AG04450 (cell line): ENCODE results near the gene SSR4. TPM values are rescaled to one million over a fixed set of nuclear protein-coding genes. Genes with fewer than 3 reads are reported as not detected.

Experiments used
- CTCF ChIA-PET: fragments of 300-600, 350-600 bp; formaldehyde crosslinking; extraction: SDS; loops from one replicate; lab custom pipeline; 2022; ENCODE audit warnings: antibody characterized with exemption, inconsistent platforms; lab: Charles Lee
- POLR2A ChIA-PET: fragments of 350-600 bp; formaldehyde crosslinking; extraction: SDS; loops from one replicate; lab custom pipeline; 2021; ENCODE audit warnings: antibody characterized with exemption, inconsistent platforms; lab: Yijun Ruan, JAX
- DNase-seq: peaks from one replicate; pipeline ENCODE4 v3.0.0-alpha.2; 2011; ENCODE audit warnings: low read depth, low spot score
- H3K27ac ChIP-seq: one replicate; pipeline ENCODE4 v1.5.1; 2012; ENCODE audit warnings: low read depth, low read length, control low read depth
- H3K27me3 ChIP-seq: one replicate; pipeline ENCODE4 v1.6.0; 2012; ENCODE audit warnings: low read length; ENCODE audit not compliant: control insufficient read depth, insufficient read depth
- H3K4me3 ChIP-seq: 2 replicates; pipeline ENCODE4 v1.5.1; 2011; ENCODE audit warnings: mild to moderate bottlenecking, low read depth, low read length, control low read depth
- H3K9me3 ChIP-seq: 2 replicates; pipeline ENCODE4 v1.5.1; 2012; ENCODE audit warnings: low read length; ENCODE audit not compliant: control insufficient read depth, insufficient read depth
- CTCF ChIP-seq: IDR thresholded peaks from 2 replicates; pipeline ENCODE4 v1.5.1; 2011; ENCODE audit warnings: low read depth, low read length, control low read depth, inconsistent platforms
- polyA plus RNA-seq: library from polyadenylated mRNA; depleted of rRNA; stranded (reverse); fragments of >200 nt; gene quantifications from 2 replicates; pipeline ENCODE4 v1.2.3, GENCODE V29; 2011

SSR4 gene
- polyA plus RNA-seq, 1 experiment, result 277 TPM

GRCh38 chrX:153802513-153803045, 8.1 kb downstream of the SSR4 start:
- ChIA-PET CTCF (no interaction called here), POLR2A (interaction anchor here (0.5 to 0.9 kb wide), 2 partner anchors 8 to 95 kb away, joined by 3 read pairs; partner anchors contain the start of genes IDH3G and SSR4)
- Histone ChIP-seq H3K27me3 (peaks cover 2% of the 10 kb centered on the region), H3K9me3 (no peaks in the 10 kb centered on the region; the same call in 1 of the 2 replicates), H3K4me3 (no peak overlapping the region), H3K27ac (no peak overlapping the region)
- DNase-seq, result no peak
- no peak for TF ChIP-seq CTCF

GRCh38 chrX:153803211-153804099, 9.0 kb downstream of the SSR4 start:
- Histone ChIP-seq H3K27ac (no peak overlapping the region), H3K9me3 (no peaks in the 10 kb centered on the region; the same call in 1 of the 2 replicates), H3K4me3 (no peak overlapping the region), H3K27me3 (peaks cover 2% of the 10 kb centered on the region)
- TF ChIP-seq CTCF, result no peak
- CTCF ChIA-PET, result no interaction called here
- DNase-seq, result no peak
- POLR2A ChIA-PET, result interaction anchor here (0.5 kb wide), 1 partner anchor 94 kb away, joined by 3 read pairs; no protein-coding TSS in a partner anchor

GRCh38 chrX:153804100-153804595, 9.7 kb downstream of the SSR4 start:
- Histone ChIP-seq H3K4me3 (no peak overlapping the region), H3K27ac (no peak overlapping the region), H3K27me3 (peaks cover 2% of the 10 kb centered on the region), H3K9me3 (no peaks in the 10 kb centered on the region)
- POLR2A ChIA-PET, result no interaction called here
- no peak for TF ChIP-seq CTCF
- CTCF ChIA-PET, result no interaction called here
- DNase-seq, result no peak

GRCh38 chrX:153804621-153805020, 10.2 kb downstream of the SSR4 start:
- POLR2A ChIA-PET, result no interaction called here
- no peak overlapping the region for H3K27ac ChIP-seq
- CTCF ChIA-PET, result no interaction called here
- H3K27me3 ChIP-seq, result peaks cover 2% of the 10 kb centered on the region
- no peak overlapping the region for H3K4me3 ChIP-seq
- TF ChIP-seq CTCF, result no peak
- no peak for DNase-seq
- no peaks in the 10 kb centered on the region for H3K9me3 ChIP-seq

GRCh38 chrX:153805436-153805835, 11.0 kb downstream of the SSR4 start:
- no peak for DNase-seq
- Histone ChIP-seq H3K27me3 (peaks cover 2% of the 10 kb centered on the region), H3K4me3 (no peak overlapping the region), H3K9me3 (no peaks in the 10 kb centered on the region), H3K27ac (no peak overlapping the region)
- TF ChIP-seq CTCF, result no peak
- ChIA-PET POLR2A (no interaction called here), CTCF (no interaction called here)
